ENCODE data around the gene DIS3L2.

- TF ChIP-seq SP1 (IDR thresholded peaks at IDR 0.05; ENCODE audit: low read depth, low read length) (no peak), POLR2AphosphoS5 (IDR thresholded peaks at IDR 0.05; ENCODE audit: low read depth, low read length) (no peak), MAX (IDR thresholded peaks at IDR 0.05) (no peak), JUN (IDR thresholded peaks at IDR 0.05; ENCODE audit: low read depth, low read length) (no peak)
These were observed 24.5 kb upstream of the DIS3L2 start for GRCh38 chr2:231937057-231937456.

All from H1 (cell line).